Measurements from ENCODE around the gene RXRA.

DNA sequence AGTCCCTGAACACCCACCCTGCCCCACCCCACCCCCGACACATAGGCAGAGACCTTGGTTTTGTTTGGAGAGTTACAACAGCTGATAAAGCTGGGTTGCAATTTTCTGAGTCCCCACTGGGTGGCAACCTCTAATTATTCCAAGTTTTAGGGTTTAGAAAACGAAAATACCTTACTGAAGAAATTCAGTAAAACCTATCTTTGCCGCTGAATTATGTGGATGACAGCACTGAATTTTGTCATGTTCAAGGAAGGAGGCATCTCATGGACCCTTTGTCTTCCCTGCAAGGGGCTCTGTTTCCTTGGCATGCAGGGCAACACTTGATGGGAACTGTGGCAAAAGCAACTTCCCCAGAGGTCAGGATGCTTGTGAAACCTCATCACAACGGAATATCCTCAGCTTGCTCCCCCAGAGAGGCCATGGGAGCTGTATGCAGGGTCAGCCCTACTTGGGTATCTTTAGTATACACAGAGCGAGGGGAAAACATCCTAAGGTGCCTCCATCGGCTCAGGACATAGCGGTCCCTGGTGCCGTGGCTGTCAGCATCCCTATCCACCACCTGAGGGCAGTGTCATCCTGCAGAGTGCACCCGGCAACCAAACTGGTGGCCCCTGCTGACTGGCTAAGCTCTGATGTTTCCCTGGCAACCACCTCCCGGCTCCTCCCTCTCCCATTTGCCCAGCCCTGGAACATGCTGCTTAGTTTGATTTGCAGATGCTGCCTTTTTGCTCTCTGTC is 123.1 kb downstream of the RXRA start:
- TF ChIP-seq GABPA (IDR thresholded peaks at IDR 0.05; ENCODE audit: low read depth) (no peak), POLR2AphosphoS5 (IDR thresholded peaks at IDR 0.05; ENCODE audit: low read depth) (no peak)
- TF ChIP-seq, protein P1, sequence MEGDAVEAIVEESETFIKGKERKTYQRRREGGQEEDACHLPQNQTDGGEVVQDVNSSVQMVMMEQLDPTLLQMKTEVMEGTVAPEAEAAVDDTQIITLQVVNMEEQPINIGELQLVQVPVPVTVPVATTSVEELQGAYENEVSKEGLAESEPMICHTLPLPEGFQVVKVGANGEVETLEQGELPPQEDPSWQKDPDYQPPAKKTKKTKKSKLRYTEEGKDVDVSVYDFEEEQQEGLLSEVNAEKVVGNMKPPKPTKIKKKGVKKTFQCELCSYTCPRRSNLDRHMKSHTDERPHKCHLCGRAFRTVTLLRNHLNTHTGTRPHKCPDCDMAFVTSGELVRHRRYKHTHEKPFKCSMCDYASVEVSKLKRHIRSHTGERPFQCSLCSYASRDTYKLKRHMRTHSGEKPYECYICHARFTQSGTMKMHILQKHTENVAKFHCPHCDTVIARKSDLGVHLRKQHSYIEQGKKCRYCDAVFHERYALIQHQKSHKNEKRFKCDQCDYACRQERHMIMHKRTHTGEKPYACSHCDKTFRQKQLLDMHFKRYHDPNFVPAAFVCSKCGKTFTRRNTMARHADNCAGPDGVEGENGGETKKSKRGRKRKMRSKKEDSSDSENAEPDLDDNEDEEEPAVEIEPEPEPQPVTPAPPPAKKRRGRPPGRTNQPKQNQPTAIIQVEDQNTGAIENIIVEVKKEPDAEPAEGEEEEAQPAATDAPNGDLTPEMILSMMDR (IDR thresholded peaks at IDR 0.05; ENCODE audit: insufficient read depth, low read length): peak; percentile 80
